Type B pancreatic cell (in vitro differentiated cells): Measurements from ENCODE around the gene GLI3. TPM values are rescaled to one million over a fixed set of nuclear protein-coding genes. Genes with fewer than 3 reads are reported as not detected.

Experiments used
- DNase-seq: peaks from one replicate; pipeline ENCODE4 v3.0.0; 2021; ENCODE audit warnings: mixed read lengths; ENCODE audit not compliant: unreplicated experiment; ENCODE audit errors: extremely low spot score
- H3K27ac Mint-ChIP-seq: 2 replicates; pipeline ENCODE4 v1.8.0; 2021; ENCODE audit warnings: mild to moderate bottlenecking, mixed read lengths
- H3K27me3 Mint-ChIP-seq: 2 replicates; pipeline ENCODE4 v1.8.0; 2021; ENCODE audit warnings: mixed read lengths
- H3K36me3 Mint-ChIP-seq: 2 replicates; pipeline ENCODE4 v1.8.0; 2021; ENCODE audit warnings: mixed read lengths
- H3K4me1 Mint-ChIP-seq: one replicate; pipeline ENCODE4 v1.8.0; 2021; ENCODE audit warnings: mixed read lengths; ENCODE audit not compliant: unreplicated experiment
- H3K4me3 Mint-ChIP-seq: 2 replicates; pipeline ENCODE4 v1.8.0; 2021; ENCODE audit warnings: mild to moderate bottlenecking, mixed read lengths
- H3K9me3 Mint-ChIP-seq: 2 replicates; pipeline ENCODE4 v1.8.0; 2021; ENCODE audit warnings: mixed read lengths
- total RNA-seq: library from RNA; stranded (reverse); gene quantifications from 2 replicates; pipeline ENCODE4 v1.2.1, GENCODE V29; 2021; ENCODE audit warnings: low replicate concordance
- TF ChIP-seq, protein P1 (sequence below): fragments of 200-600 bp; sonication (generic); conservative IDR thresholded peaks from 2 replicates; pipeline ENCODE4 v1.5.0; 2021; ENCODE audit warnings: antibody characterized with exemption, mild to moderate bottlenecking

Gene GLI3
- total RNA-seq, 1 donor from 2014 or later: 141 TPM

DNA sequence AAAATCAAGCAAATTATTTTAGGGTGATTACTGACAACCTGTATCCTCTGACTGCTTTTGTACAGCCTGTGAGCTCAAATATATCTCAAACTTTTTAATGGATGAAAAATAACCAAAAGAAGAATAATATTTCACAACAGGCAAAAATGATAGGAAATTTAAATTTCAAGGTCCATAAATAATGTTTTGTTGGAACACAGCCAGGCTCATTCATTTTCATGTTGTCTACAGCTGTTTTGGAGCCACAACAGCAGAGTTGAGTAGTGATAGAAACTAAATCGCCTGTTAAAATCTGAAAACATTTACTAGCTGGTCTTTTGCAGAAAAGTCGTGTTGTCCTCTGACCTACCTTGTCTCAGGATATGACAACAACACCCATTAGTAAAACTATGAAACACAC lies 75.9 kb downstream of the GLI3 start:
- no peaks in the 10 kb centered on the region for H3K27me3 Mint-ChIP-seq
- peaks cover 51% of the 10 kb centered on the region for H3K4me1 Mint-ChIP-seq
- H3K9me3 Mint-ChIP-seq: no peaks in the 10 kb centered on the region
- TF ChIP-seq, protein P1, sequence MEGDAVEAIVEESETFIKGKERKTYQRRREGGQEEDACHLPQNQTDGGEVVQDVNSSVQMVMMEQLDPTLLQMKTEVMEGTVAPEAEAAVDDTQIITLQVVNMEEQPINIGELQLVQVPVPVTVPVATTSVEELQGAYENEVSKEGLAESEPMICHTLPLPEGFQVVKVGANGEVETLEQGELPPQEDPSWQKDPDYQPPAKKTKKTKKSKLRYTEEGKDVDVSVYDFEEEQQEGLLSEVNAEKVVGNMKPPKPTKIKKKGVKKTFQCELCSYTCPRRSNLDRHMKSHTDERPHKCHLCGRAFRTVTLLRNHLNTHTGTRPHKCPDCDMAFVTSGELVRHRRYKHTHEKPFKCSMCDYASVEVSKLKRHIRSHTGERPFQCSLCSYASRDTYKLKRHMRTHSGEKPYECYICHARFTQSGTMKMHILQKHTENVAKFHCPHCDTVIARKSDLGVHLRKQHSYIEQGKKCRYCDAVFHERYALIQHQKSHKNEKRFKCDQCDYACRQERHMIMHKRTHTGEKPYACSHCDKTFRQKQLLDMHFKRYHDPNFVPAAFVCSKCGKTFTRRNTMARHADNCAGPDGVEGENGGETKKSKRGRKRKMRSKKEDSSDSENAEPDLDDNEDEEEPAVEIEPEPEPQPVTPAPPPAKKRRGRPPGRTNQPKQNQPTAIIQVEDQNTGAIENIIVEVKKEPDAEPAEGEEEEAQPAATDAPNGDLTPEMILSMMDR: no peak
- H3K36me3 Mint-ChIP-seq: peaks cover 23% of the 10 kb centered on the region
- H3K4me3 Mint-ChIP-seq: peak overlapping the region; percentile 7
- peak overlapping the region; percentile 35 for H3K27ac Mint-ChIP-seq
- no peak for DNase-seq

DNA sequence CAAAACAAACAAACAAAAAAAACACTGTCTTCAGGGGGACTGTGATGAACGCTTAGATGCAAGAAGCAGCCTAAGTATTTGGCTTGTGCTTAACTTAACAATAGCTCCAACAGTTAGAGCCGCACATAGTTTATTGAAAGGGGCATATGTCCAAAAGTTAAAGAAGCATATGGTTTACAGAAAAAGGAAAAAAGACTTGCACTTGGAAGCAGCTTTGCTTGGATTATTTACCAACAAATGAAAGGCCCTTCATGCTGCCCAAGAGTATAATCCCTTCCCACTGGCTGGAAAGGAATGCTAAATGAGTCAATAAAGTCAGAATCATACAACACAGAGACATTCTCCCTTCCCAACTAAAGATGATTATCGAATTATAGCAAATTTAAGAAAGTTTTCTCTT lies 77.9 kb downstream of the GLI3 start:
- Mint-ChIP-seq H3K27me3 (no peaks in the 10 kb centered on the region), H3K27ac (peak overlapping the region; percentile 37), H3K36me3 (peaks cover 13% of the 10 kb centered on the region), H3K9me3 (no peaks in the 10 kb centered on the region), H3K4me3 (no peak overlapping the region), H3K4me1 (peaks cover 60% of the 10 kb centered on the region)
- no peak for DNase-seq
- TF ChIP-seq, protein P1: no peak

DNA sequence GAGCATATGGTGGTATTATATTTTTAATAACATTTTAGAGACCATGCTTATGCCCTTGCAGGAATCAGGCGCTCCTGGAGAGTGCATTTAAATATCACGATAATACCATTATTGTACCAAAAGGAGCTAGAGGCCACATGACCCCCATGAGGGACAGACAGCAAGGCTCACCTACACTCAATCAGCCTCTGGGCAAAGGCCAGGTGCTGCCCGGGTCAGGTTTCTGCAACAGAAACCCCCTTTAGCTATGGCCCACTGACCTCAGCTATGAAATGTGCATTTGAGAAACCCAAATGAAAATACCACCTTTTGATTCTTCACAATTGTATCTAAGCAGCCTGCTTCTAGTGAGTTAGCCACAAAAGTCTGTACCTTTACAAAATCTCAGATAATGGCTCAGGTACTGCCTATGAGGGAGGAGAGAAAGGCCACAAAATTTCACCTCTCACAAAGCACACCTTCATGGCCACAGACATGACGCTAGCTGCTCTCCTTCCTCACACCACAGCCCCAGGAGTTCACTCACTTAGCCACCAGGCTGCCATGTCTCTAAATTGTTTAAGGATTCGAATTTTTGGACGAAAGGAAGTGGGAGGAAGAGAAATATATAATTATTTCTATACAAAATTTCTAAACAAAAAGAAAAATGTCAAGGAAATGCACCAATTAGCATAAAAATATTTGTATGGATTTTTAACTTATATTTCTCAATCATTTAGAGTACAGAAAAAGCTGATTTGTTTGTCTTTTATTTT lies 79.9 kb downstream of the GLI3 start:
- H3K9me3 Mint-ChIP-seq: no peaks in the 10 kb centered on the region
- no peak for DNase-seq
- H3K27ac Mint-ChIP-seq: no peak overlapping the region
- peak overlapping the region; percentile 41 for H3K4me3 Mint-ChIP-seq
- TF ChIP-seq, protein P1: peak; percentile 60
- peaks cover 4% of the 10 kb centered on the region for H3K36me3 Mint-ChIP-seq
- no peaks in the 10 kb centered on the region for H3K27me3 Mint-ChIP-seq
- H3K4me1 Mint-ChIP-seq: peaks cover 45% of the 10 kb centered on the region

DNA sequence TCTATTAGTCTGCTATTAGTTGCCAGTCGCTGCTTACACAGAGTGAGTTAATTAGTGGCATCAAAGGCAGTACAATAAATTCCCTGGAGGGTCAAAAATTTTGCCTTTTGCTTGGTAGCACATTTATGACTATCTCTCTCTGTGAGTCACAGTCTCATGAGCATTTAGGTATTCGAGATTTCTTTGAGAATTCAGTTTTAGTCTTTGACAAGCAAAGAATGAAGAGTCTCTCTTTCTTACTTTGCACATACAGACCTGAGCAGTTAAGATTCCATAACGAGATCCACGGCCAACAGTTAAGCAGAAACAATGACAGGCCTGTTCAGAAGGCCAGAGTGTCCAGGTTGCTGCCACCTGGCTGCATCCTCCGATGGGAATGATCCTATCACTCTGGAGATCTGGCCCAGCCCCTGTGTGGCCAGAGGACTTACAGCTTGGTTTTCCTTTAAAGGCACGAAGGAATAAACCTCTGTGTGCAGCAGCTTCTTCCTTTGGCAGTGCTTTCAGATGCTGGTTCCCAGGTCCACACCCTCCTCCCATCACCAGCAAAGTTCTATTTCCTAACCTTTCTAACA lies 80.6 kb downstream of the GLI3 start:
- Mint-ChIP-seq H3K4me3 (peak overlapping the region; percentile 60), H3K36me3 (peaks cover 1% of the 10 kb centered on the region), H3K4me1 (peaks cover 38% of the 10 kb centered on the region), H3K27ac (peak overlapping the region; percentile 80), H3K27me3 (no peaks in the 10 kb centered on the region), H3K9me3 (no peaks in the 10 kb centered on the region)
- TF ChIP-seq, protein P1: no peak
- DNase-seq: no peak

DNA sequence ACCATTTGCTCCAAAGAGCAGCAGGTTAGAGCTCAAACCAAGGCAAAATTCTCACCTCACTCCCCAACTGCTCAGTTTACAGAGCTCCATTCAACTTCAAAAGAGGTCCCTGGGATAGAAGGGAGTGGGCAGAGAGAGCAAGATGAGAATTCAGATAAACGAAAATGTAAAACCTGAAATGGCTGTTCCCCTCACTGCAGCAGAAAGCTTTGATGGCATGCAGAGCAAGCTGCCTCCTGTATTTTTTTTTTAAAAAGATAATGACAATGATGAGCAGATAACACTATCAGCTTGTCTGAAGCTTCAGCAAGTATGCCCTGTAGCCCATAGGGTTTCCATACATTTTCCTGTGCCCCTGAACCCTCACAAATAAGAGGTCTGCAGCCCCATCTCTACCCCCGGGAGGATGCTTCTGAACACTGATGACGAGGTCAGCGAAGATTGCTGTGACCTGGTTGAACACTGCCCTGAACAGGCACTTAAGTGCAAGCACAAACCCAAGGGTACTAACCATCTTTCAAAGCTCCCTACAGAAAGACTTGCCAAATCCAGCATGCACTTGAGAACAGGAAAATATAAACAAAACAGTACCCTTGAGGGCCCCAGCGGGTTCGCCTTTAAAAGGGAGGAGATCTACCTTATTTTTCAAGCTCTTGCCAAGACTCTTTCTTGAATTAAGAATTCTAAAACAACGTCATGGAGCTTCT lies 81.3 kb downstream of the GLI3 start:
- H3K36me3 Mint-ChIP-seq: no peaks in the 10 kb centered on the region
- H3K27me3 Mint-ChIP-seq: no peaks in the 10 kb centered on the region
- no peaks in the 10 kb centered on the region for H3K9me3 Mint-ChIP-seq
- H3K4me3 Mint-ChIP-seq: peak overlapping the region; percentile 60
- H3K4me1 Mint-ChIP-seq: peaks cover 35% of the 10 kb centered on the region
- peak overlapping the region; percentile 80 for H3K27ac Mint-ChIP-seq
- DNase-seq: no peak
- TF ChIP-seq, protein P1: no peak
